Parathyroid adenoma (tissue), 2 donors: ENCODE measurements around the gene UNC13C.

Experiments
- H2AFZ ChIP-seq: fragments of 300-600 bp; sonication (generic); one replicate; pipeline ENCODE4 v1.7.0; 2017; ENCODE audit warnings: antibody characterized with exemption, mild to moderate bottlenecking
- H3K27ac ChIP-seq: fragments of 300-600 bp; sonication (generic); one replicate; pipeline ENCODE4 v1.7.0; 2017
- H3K27me3 ChIP-seq: fragments of 300-600 bp; sonication (generic); one replicate; pipeline ENCODE4 v1.7.0; 2017; ENCODE audit warnings: low read length; ENCODE audit not compliant: control insufficient read depth, insufficient read depth
- H3K36me3 ChIP-seq: fragments of 300-600 bp; sonication (generic); one replicate; pipeline ENCODE4 v1.7.0; 2017; ENCODE audit warnings: low read length; ENCODE audit not compliant: control insufficient read depth, insufficient read depth
- H3K4me1 ChIP-seq: fragments of 300-600 bp; sonication (generic); one replicate; pipeline ENCODE4 v1.7.0; 2017; ENCODE audit warnings: control low read depth
- H3K4me2 ChIP-seq: fragments of 300-600 bp; sonication (generic); one replicate; pipeline ENCODE4 v1.7.0; 2017; ENCODE audit warnings: low read length
- H3K4me3 ChIP-seq: fragments of 300-600 bp; sonication (generic); one replicate; pipeline ENCODE4 v1.7.0; 2017; ENCODE audit warnings: low read depth, low read length
- H3K79me2 ChIP-seq: fragments of 300-600 bp; sonication (generic); one replicate; pipeline ENCODE4 v1.7.0; 2017; ENCODE audit warnings: control low read depth
- H3K9ac ChIP-seq: fragments of 300-600 bp; sonication (generic); one replicate; pipeline ENCODE4 v1.7.0; 2017; ENCODE audit warnings: mild to moderate bottlenecking
- H3K9me3 ChIP-seq: fragments of 300-600 bp; sonication (generic); one replicate; pipeline ENCODE4 v1.7.0; 2017; ENCODE audit warnings: low read length; ENCODE audit not compliant: control insufficient read depth
- CTCF ChIP-seq: fragments of 300-600 bp; sonication (generic); IDR thresholded peaks from one replicate; pipeline ENCODE4 v1.7.0; 2017; ENCODE audit warnings: antibody characterized with exemption, mild to moderate bottlenecking
- donor health status: primary hyperparathyroidism.

The UNC13C gene

GRCh38 chr15:54515664-54516582 lies 537.7 kb downstream of the UNC13C start:
- H3K27ac ChIP-seq = no peak overlapping the region
- H3K36me3 ChIP-seq = no peaks in the 10 kb centered on the region
- no peaks in the 10 kb centered on the region for H3K4me1 ChIP-seq
- no peaks in the 10 kb centered on the region for H3K79me2 ChIP-seq
- H3K4me2 ChIP-seq = no peak overlapping the region
- no peak overlapping the region for H2AFZ ChIP-seq
- no peak overlapping the region for H3K9ac ChIP-seq
- no peak overlapping the region for H3K4me3 ChIP-seq
- no peak for TF ChIP-seq CTCF
- no peaks in the 10 kb centered on the region for H3K27me3 ChIP-seq
- H3K9me3 ChIP-seq = no peaks in the 10 kb centered on the region

- H3K79me2 ChIP-seq = no peaks in the 10 kb centered on the region
- H3K4me2 ChIP-seq = no peak overlapping the region
- no peaks in the 10 kb centered on the region for H3K36me3 ChIP-seq
- H3K27ac ChIP-seq = no peak overlapping the region
- no peaks in the 10 kb centered on the region for H3K4me1 ChIP-seq
- no peaks in the 10 kb centered on the region for H3K9me3 ChIP-seq
- no peak overlapping the region for H2AFZ ChIP-seq
- H3K9ac ChIP-seq = no peak overlapping the region
- no peaks in the 10 kb centered on the region for H3K27me3 ChIP-seq
- no peak for TF ChIP-seq CTCF
- H3K4me3 ChIP-seq = no peak overlapping the region
Observed at GRCh38 chr15:54517366-54517765, 539.1 kb downstream of the UNC13C start.

- Histone ChIP-seq H3K36me3 (no peaks in the 10 kb centered on the region), H3K79me2 (no peaks in the 10 kb centered on the region), H3K4me1 (no peaks in the 10 kb centered on the region), H2AFZ (no peak overlapping the region), H3K4me2 (no peak overlapping the region), H3K27ac (no peak overlapping the region), H3K9me3 (no peaks in the 10 kb centered on the region), H3K4me3 (no peak overlapping the region), H3K9ac (no peak overlapping the region), H3K27me3 (no peaks in the 10 kb centered on the region)
- no peak for TF ChIP-seq CTCF
Observed at GRCh38 chr15:54518156-54518882, 540.1 kb downstream of the UNC13C start.

- H3K4me2 ChIP-seq = no peak overlapping the region
- no peak overlapping the region for H2AFZ ChIP-seq
- no peak for TF ChIP-seq CTCF
- no peak overlapping the region for H3K4me3 ChIP-seq
- H3K27me3 ChIP-seq = no peaks in the 10 kb centered on the region
- no peaks in the 10 kb centered on the region for H3K36me3 ChIP-seq
- H3K9me3 ChIP-seq = no peaks in the 10 kb centered on the region
- H3K9ac ChIP-seq = no peak overlapping the region
- H3K79me2 ChIP-seq = no peaks in the 10 kb centered on the region
- no peaks in the 10 kb centered on the region for H3K4me1 ChIP-seq
- H3K27ac ChIP-seq = no peak overlapping the region
Observed at GRCh38 chr15:54519577-54519976, 541.3 kb downstream of the UNC13C start.
